Midbrain (tissue), 1 donor: ENCODE measurements around the gene ARHGAP45.

Experiments
- DNase-seq: peaks from one replicate; lab custom pipeline; 2025; lab: John Stamatoyannopoulos, UW

ARHGAP45 gene

DNA sequence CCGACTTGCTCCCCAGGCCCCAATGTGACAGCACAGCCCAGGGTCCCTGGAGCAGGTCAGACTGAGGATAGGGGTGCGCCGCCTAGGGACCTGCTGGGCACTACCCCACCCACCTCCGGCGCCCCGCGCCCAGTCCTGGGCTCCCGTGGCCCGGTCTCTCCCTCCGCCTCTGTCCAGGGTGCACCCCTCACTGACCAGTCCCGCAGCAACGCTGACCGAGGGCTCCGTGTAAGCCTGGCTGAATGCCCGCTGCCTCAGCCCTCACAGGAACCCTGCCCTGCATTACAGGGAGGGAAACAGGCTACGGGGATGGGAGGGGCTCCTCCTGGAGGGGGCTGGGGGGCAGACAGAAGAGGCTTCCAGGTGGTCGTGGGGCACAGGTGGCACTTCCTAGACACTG, 68.5 kb downstream of the ARHGAP45 start:
- DNase-seq: no peak

DNA sequence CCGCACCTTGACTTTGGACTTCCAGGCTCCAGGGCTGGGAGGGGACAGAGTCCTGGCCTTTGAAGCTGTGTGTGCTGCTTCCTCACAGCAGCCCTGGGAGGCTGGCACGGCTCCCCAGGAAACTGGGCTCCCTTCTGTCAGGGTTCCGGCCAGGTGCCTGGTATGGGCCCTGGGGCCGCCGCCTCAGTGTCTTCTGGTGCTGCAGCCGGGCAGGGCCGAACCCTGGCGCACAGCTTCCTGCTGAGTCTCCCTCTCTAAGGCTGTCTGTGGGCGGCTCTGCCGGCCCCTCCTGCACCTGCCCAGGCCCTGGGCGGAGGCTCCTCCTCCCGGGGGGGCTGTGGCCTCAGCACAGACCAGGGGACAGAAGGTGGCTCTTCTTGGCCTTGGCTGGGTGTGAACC, 69.2 kb downstream of the ARHGAP45 start:
- no peak for DNase-seq
